SU-DHL-6 (cell line): Measurements from ENCODE around the gene FGFR2.

Experiments used
- H2AFZ ChIP-seq: fragments of 200-600 bp; sonication (generic); 2 replicates; pipeline ENCODE4 v1.6.1; 2014; ENCODE audit warnings: low read depth, mild to moderate bottlenecking, moderate library complexity, mixed read lengths, antibody characterized with exemption, low read length; ENCODE audit not compliant: severe bottlenecking
- H3F3A ChIP-seq: fragments of 200-600 bp; shearing (Covaris generic); 2 replicates; pipeline ENCODE4 v1.6.0; 2016; ENCODE audit warnings: antibody characterized with exemption, mild to moderate bottlenecking; ENCODE audit not compliant: insufficient read depth
- H3K27ac ChIP-seq: fragments of 200-600 bp; sonication (generic); 2 replicates; pipeline ENCODE4 v1.5.1; 2016; ENCODE audit warnings: low read depth, mild to moderate bottlenecking, low read length, moderate library complexity, mixed read lengths
- H3K27me3 ChIP-seq: fragments of 200-600 bp; sonication (generic), shearing (Covaris generic); 2 replicates; pipeline ENCODE4 v1.6.0; 2014; ENCODE audit warnings: mild to moderate bottlenecking, low read length
- H3K36me3 ChIP-seq: fragments of 200-600 bp; sonication (generic); 2 replicates; pipeline ENCODE4 v1.6.1; 2014; ENCODE audit warnings: mild to moderate bottlenecking, low read length, mixed read lengths
- H3K4me2 ChIP-seq: fragments of 300-600, 200-600 bp; shearing (Covaris generic), sonication (generic); 2 replicates; pipeline ENCODE4 v1.6.0; 2014; ENCODE audit warnings: low read length, low read depth, mild to moderate bottlenecking; ENCODE audit not compliant: poor library complexity, severe bottlenecking
- H3K4me3 ChIP-seq: fragments of 200-600 bp; sonication (generic); 2 replicates; pipeline ENCODE4 v1.5.1; 2014; ENCODE audit warnings: antibody characterized with exemption, low read length, mild to moderate bottlenecking, mixed read lengths; ENCODE audit not compliant: insufficient read depth, poor library complexity, severe bottlenecking
- H3K79me2 ChIP-seq: fragments of 200-600 bp; sonication (generic); 2 replicates; pipeline ENCODE4 v1.6.1; 2014; ENCODE audit warnings: mild to moderate bottlenecking, low read length, moderate library complexity; ENCODE audit not compliant: insufficient read depth
- H3K9ac ChIP-seq: fragments of 200-600 bp; sonication (generic); 2 replicates; pipeline ENCODE4 v1.7.0; 2014; ENCODE audit warnings: mild to moderate bottlenecking, low read length
- H3K9me2 ChIP-seq: fragments of 200-600 bp; sonication (generic); replicated peaks from 2 replicates; pipeline ENCODE4 v1.6.1; 2014; ENCODE audit warnings: low read length; ENCODE audit not compliant: insufficient read depth
- H3K9me3 ChIP-seq: fragments of 200-600 bp; sonication (generic); 2 replicates; pipeline ENCODE4 v1.6.1; 2014; ENCODE audit warnings: low read length, mixed read lengths; ENCODE audit not compliant: insufficient read depth
- H4K20me1 ChIP-seq: fragments of 200-600 bp; sonication (generic); 2 replicates; pipeline ENCODE4 v1.6.1; 2014; ENCODE audit warnings: low read depth, mild to moderate bottlenecking, antibody characterized with exemption, low read length, moderate library complexity, mixed read lengths
- CTCF ChIP-seq: fragments of 200-600 bp; sonication (generic); IDR thresholded peaks from one replicate; pipeline ENCODE4 v1.5.1; 2017; ENCODE audit warnings: antibody characterized with exemption, mild to moderate bottlenecking, low read length, moderate library complexity; ENCODE audit not compliant: insufficient read depth, poor library complexity, severe bottlenecking
- EZH2phosphoT487 ChIP-seq: fragments of 200-600 bp; sonication (generic), shearing (Covaris generic); conservative IDR thresholded peaks from 2 replicates; pipeline ENCODE4 v1.6.1; 2018; ENCODE audit warnings: mild to moderate bottlenecking, antibody characterized with exemption, low read length, moderate library complexity, mixed read lengths

FGFR2 gene

GRCh38 chr10:121551210-121551885 lies 46.9 kb downstream of the FGFR2 start:
- no peaks in the 10 kb centered on the region for H3K27me3 ChIP-seq
- no peaks in the 10 kb centered on the region for H3K79me2 ChIP-seq
- no peaks in the 10 kb centered on the region for H3K36me3 ChIP-seq
- TF ChIP-seq CTCF: no peak
- TF ChIP-seq EZH2phosphoT487: no peak
- H3K9me3 ChIP-seq: no peaks in the 10 kb centered on the region
- H3K9me2 ChIP-seq: no peaks in the 10 kb centered on the region
- H3F3A ChIP-seq: no peaks in the 10 kb centered on the region
- H3K27ac ChIP-seq: no peak overlapping the region
- H3K4me3 ChIP-seq: no peak overlapping the region
- no peak overlapping the region for H2AFZ ChIP-seq
- H3K4me2 ChIP-seq: no peak overlapping the region
- H3K9ac ChIP-seq: no peak overlapping the region
- H4K20me1 ChIP-seq: no peaks in the 10 kb centered on the region

GRCh38 chr10:121544301-121544869 lies 53.9 kb downstream of the FGFR2 start:
- TF ChIP-seq EZH2phosphoT487 (no peak), CTCF (no peak)
- H4K20me1 ChIP-seq: no peaks in the 10 kb centered on the region

GRCh38 chr10:121543545-121543944 lies 54.7 kb downstream of the FGFR2 start:
- no peak overlapping the region for H3K4me2 ChIP-seq
- H3K79me2 ChIP-seq: no peaks in the 10 kb centered on the region
- no peak for TF ChIP-seq EZH2phosphoT487
- TF ChIP-seq CTCF: no peak
- H3K27ac ChIP-seq: no peak overlapping the region
- no peaks in the 10 kb centered on the region for H3K9me3 ChIP-seq
- no peak overlapping the region for H2AFZ ChIP-seq
- H3K36me3 ChIP-seq: no peaks in the 10 kb centered on the region
- no peak overlapping the region for H3K9ac ChIP-seq
- no peaks in the 10 kb centered on the region for H3K9me2 ChIP-seq
- H3F3A ChIP-seq: no peaks in the 10 kb centered on the region
- H3K27me3 ChIP-seq: no peaks in the 10 kb centered on the region
- H4K20me1 ChIP-seq: no peaks in the 10 kb centered on the region
- no peak overlapping the region for H3K4me3 ChIP-seq

More at GRCh38 chr10:121544301-121544869, 53.9 kb downstream of the FGFR2 start:
- Histone ChIP-seq H2AFZ (no peak overlapping the region), H3F3A (no peaks in the 10 kb centered on the region), H3K27ac (no peak overlapping the region), H3K9ac (no peak overlapping the region), H3K9me3 (no peaks in the 10 kb centered on the region), H3K79me2 (no peaks in the 10 kb centered on the region), H3K27me3 (no peaks in the 10 kb centered on the region), H3K9me2 (no peaks in the 10 kb centered on the region), H3K36me3 (no peaks in the 10 kb centered on the region), H3K4me3 (no peak overlapping the region), H3K4me2 (no peak overlapping the region)
